Amygdala (tissue), 56 donors: ENCODE measurements around the gene CFAP20DC.
A peak's percentile ranks its signal among the peaks of the same experiment; 100 is the strongest.
"Not testable (repeated sequence)": the region's sequence is repeated elsewhere in the genome, so short reads cannot be mapped to it uniquely, and the experiment has no call there.

Experiments used
- DNase-seq, 56 donors: peaks; one replicate each; lab custom pipeline; 2025; lab: John Stamatoyannopoulos, UW

CFAP20DC gene

DNA sequence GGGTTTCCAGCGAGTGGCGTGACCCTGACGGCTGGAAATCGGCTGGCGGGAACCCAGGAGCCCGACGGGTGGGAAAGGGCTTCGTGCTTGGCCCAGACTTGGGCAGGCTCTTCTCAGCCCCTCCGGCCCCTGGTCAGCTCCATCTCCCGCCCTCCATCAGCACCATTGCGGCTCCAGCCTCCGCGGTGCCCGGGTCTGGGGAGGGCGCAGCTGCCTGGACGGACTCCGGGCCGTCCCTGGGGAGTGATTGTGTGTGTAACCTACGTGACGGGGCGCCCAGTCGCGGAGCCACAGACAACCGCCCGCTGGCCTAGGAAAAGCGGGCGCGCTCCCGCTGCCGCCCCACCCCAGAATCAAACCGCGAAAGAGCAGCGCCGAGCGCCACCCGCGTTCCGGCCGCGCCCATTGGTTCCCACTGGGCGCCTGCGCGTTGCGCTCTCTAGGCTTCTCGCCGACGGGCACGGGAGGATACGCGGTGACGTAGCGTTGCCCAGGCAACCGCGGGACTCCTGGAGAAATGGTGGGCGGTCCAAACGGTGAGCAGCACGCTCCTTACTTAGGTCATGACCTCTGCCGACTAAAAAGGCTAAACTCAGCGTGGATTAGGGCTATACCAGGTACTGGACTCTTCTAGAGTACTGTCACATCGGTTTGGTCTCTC lies at the start of gene CFAP20DC:
CFAP20DC (minus strand) TSS at position 355 of the 661 bp plus-strand sequence. CDS start 394 bp downstream, outside the sequence.
- peak in 55 of 56 donors; percentile 3 to 83 (median 52) for DNase-seq

DNA sequence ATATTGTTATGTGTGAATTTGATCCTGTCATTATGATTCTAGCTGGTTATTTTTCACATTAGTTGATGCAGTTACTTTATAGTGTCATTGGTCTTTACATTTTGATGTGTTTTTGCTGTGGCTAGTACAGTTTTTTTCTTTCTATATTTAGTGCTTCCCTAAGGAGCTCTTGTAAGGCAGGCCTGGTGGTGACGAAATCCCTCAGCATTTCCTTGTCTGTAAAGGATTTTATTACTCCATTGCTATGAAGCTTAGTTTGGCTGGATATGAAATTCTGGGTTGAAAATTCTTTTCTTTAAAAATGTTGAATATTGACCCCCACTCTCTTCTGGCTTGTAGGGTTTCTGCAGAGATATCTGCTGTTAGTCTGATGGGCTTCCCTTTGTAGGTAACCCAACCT lies 48.7 kb upstream of the CFAP20DC start:
- DNase-seq, result not testable (repeated sequence)

DNA sequence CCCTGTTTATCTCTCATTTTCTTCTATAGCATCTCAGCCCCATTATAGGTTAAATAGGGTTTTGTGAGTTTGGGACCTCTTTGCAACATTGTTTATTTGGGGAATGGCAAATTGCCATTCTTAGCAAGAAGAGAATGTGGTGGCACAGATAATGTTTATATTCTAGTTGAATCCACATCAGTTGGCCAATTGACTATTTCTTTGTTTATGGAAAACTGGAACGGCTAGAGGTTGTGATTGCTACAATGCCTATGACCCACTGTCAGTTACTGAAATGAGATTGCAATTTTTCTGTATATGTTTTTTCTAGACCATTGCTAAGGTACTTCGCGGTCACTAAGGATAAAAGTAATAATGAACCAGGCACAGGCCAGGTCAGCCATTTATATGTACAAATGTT lies 44.6 kb upstream of the CFAP20DC start:
- DNase-seq, result no peak

DNA sequence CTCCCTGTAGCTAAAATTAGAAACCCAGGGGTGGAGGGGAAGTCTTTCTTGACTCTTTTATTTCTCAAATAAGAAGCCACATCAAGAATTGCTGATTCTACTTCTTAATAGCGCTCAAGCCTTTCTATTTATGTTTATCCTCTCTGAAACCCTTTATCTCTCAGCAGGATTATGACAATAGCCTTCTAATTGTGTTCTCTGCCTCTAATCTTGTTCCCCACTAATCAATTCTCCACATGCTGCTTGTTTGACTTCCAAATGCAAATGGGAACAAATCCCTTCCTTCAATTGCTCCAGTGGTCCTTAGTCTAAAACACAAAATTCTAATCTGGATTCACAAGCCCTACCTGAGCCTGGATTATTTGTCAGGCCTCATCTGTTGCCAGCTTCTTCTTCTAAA lies 43.7 kb upstream of the CFAP20DC start:
- DNase-seq, result no peak

DNA sequence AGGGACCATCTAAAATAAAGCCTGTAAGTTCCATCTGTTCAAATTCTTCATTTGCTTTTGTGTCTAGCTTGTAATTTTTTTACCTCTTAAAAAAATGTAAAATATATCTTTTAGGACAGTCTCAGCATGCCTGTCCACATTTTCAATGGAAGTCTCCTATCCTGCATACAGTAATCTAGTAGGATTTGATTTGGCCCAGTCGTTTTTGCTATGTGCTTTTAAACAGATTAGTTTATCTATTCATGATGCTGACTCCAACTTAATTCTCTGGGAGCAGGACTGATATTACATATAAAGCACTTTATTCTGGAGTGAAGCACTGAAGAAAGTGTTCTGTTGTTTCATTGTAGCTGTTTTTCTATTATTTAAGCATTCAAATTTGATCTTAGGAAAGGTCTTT lies 38.9 kb upstream of the CFAP20DC start:
- no peak for DNase-seq

DNA sequence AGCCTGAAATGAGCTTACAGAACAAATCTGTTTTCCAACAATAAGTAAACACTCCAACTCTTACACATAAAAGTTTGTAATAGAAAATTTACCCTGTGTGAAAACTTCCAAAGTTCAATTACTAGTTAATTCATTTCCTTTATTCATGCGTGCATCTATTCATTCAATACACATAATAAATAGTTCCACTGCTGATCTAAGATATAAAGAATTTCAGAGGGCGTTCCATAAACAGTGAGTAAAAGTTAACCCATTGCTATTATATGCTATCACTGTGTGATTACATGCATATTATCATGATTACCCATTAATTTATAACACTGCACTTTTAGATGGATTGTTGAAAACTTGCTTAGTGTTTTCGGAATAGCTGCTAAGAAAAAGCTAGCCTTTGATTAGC lies 36.2 kb upstream of the CFAP20DC start:
- no peak for DNase-seq

DNA sequence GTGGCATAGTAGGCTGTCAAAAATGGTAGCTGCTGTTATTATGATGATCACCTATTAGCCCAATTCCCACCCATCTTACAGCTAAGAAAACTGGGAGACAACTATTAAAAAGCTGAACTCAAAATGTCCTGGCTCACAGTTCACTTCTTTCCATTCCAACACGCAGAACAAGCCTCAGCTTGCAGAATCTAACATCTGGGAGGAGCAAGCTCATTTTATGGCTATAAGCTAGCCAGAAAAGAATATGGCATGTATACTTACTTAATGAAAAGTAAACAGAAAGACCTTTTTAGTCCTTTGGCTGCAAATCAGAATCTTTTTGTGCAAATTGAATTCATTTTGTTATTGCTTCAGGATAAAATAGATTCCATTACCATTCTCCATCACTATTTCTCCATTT lies 34.8 kb upstream of the CFAP20DC start:
- DNase-seq, result no peak

DNA sequence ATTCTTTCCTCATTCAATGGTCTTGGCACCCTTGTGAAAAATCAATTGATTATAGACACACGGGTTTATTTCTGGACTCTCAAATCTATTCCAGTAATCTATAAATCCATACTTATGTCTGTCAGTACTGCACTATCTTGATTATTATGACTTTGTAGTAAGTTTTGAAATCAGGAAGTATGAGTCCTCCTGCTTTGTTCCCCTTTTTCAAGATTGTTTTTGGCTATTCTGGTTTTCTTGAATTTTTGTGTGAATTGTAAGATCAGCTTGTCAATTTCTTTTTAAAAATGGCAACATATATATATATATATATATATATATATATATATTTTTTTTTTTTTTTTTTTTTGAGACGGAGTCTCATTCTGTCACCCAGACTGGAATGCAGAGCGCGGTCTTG lies 32.3 kb upstream of the CFAP20DC start:
- no peak for DNase-seq

DNA sequence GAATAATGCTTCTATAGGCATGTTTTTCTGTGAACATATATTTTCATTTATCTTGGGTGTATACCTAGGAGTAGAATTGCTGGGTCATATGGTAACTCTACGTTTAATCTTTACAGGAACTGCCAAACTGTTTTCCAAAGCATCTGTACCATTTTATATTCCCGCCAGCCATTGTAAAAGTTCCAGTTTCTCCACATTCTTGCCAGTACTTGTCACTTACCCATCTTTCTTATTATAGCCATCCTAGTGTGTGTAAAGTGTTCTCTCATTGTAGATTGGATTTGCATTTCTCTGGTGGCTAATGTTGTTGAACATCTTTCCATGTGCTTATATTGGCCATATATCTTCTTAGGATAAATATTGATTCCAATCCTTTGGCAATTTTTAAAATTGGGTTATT lies 31.2 kb upstream of the CFAP20DC start:
- DNase-seq, result no peak

DNA sequence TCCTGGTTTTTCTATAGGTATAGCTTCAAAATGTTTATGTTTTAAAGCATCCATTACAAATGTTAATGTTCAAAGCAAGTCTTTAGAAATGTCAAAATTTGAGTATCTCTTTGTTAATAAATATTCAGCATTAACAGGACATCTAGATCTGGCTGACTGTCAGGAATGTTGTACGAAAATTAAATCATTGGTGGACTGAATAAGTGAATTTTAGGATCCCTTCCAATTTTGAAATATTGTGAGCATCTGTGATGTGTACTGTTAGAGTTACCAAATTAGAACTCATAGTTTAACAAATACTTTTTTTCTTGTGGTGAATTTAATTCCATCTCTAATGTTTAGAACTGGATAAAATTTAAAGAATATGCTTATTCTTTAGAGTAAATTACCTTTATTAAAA lies 30.1 kb upstream of the CFAP20DC start:
- DNase-seq, result no peak

DNA sequence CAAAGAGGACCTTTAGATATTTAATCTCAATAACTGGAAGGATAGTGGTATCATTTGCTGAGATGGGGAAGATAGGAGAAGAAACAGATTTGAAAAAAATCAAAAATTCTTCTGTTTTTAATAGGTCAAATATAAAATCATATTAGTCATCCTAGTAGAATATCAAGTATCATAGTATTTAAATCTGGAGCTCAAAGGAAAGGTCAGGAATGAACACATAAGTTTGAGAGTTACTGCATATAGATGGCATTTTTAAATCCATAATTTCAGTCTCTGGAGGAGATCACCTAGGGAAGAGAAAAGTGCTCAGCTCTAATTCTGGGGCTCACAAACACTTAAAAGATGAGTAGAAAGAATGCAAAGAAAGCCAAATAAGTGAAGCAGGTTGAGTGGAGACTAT lies 24.9 kb upstream of the CFAP20DC start:
- no peak for DNase-seq

DNA sequence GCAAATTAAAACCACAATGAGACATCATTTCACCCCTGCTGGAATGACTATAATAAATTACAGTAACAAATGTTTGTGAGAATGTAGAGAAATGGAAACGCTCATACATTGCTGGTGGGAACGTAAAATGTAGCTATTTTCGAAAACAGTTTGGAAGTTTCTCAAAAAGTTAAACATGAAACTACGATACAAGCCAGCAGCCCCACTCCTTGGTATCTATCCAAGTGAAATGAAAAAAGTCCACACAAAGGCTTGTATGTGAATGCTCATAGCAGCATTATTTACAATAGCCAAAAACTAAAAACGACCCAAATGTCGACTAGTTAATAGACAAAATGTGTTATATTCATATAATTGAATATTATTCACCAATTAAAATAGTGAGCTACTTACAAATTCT lies 22.9 kb upstream of the CFAP20DC start:
- no peak for DNase-seq

DNA sequence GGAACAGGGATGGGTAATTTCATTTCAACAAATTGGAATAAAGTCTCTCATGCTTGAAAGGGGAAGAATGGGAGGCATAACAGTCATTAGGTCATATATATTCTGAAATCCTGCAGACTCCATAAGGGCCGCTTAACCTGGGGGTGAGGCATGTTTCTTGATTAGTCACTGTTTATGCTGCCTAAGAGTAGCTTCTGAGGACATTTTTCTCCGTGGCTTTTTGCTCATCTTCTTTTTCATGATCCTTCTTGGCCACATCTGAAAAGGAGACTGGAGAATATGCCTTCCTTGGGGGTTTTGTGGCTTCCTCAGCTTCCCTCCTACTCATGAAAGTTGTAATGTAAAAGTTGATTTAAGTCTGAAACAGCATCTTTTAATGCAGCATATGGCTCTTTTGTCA lies 20.0 kb upstream of the CFAP20DC start:
- no peak for DNase-seq

DNA sequence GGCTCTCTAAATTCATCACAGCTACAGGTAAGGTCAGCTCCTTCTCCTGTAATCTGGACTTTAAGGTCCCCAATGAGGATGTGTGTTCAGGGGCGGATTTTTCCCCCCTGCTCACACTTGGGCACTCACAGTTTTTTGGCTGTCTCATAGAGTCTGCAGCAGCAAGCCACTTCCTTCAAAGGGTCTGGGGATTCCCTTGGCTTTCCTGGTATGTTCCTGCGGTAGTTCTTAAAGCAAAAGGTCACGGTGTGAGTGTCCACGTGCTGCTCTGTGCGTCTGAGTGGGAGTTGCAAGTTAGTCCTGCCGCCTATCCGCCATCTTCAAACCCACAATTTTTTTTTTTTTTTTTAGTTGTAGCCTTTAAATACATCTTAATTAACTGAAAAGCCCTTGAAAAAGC lies 15.4 kb upstream of the CFAP20DC start:
- no peak for DNase-seq

DNA sequence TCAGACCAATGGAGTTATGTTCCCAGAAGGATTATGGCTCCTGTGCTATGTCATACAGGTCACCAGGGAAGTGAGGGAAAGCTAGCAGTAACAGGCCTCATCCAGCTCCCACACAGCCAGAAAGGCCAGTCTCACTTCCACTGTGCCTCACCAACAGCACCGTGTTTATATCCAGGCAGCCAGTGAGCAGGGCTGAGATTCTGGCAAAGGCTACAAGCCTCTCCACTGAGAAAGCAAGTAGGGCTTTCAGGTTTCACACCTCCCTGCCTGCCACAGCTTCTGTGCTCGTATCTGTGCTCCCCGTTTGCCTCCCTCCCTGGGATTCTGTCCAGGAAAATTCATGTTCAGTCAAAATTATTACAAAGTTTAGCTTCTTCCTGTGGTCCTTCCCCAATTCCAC lies 14.9 kb upstream of the CFAP20DC start:
- no peak for DNase-seq

DNA sequence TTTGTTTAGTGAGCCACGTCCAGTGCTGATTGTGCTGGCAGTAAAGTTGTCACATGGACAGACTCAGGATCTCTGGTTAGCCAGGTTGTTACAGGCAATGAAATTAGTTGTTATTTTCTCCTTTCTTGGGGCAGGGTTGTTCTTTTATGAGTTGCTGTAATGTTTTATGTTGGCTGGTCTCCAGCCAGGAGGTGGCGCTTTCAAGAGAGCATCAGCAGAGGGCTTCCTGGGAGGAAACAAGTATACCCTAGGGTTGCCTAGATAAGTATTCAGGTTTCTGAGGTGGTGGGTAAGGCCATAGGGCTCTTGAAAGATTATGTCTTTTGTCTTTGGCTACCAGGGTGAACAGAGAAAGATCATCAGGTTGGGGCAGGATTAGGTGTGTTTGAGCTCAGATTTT lies 14.5 kb upstream of the CFAP20DC start:
- no peak for DNase-seq

DNA sequence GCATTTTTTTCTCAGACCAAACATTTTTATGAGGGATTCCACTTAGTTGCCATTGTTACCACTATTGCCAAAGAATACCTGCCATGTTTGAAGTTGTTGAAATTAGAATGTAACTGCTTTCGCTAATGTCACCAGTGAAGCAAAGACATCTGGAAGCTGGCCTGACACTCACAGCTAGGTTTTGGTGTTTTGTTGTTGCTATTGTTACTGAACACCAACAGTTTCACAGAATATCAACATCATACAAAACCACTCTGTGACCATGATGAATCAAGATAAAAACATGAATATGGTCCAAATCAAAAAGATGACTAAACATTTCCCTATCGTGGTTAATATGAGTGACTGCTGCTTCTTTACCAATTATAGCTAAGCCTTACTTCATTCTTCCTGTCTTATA lies 6.9 kb upstream of the CFAP20DC start:
- no peak for DNase-seq

DNA sequence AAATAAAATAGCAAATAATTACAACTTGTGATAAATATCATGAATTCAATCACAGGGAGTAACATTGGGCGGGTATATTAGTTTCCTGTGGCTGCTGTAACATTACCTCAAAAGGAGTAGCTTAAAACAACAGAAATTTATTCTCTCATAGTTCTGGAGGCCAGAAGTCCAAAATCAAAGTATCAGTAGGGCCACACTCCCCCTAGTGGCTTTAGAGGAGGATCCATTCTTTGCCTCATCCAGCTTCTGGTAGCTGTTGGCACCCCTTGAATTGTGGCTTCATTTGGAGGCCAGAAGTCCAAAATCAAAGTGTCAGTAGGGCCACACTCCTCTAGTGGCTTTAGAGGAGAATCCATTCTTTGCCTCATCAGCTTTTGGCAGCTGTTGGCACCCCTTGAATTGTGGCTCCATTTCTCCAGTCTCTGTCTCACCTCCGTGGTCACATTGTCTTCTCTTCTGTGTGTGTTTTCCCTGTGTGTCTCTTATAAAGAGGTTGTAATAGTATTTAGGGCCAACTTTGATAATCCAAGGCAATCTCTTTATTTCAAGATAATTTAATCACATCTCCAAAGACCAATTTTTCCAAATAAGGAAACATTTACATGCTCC lies 3.1 kb upstream of the CFAP20DC start:
- no peak for DNase-seq

DNA sequence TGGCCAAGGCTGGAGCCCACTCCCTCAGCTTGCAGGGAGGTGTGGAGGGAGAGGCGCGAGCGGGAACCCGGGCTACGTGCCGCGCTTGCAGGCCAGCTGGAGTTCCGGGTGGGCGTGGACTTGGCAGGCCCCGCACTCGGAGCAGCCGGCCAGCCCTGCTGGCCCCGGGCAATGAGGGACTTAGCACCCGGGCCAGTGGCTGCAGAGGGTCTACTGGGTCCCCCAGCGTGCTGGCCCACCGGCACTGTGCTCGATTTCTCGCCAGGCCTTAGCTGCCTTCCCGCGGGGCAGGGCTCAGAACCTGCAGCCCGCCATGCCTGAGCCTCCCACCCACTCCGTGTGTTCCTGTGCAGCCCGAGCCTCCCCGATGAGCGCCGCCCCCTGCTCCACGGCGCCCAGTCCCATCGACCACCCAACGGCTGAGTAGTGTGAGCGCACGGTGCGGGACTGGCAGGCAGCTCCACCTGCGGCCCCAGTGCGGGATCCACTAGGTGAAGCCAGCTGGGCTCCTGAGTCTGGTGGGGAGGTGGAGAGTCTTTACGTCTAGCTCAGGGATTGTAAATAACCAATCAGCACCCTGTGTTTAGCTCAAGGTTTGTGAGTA lies 1.1 kb upstream of the CFAP20DC start:
- DNase-seq, result not testable (repeated sequence)

DNA sequence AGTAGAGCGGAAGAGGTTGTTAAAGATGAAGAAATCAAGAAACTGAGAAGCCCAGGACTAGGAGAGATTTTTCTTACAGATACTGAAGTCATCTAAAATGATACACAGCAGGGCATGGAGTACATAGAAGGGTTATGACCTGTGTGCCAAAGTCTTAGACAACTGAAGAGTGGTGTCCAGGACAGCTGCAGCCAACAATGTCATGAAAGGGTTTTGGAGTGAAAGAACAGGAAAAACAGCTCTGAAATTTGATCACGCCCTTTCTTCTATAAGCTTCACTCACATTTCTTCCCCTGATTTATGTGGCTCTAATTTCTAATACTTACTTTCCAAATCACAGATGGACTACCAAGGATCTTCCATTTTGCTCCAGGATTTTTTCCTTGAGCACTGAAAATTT lies 3.0 kb downstream of the CFAP20DC start:
- DNase-seq, result no peak

DNA sequence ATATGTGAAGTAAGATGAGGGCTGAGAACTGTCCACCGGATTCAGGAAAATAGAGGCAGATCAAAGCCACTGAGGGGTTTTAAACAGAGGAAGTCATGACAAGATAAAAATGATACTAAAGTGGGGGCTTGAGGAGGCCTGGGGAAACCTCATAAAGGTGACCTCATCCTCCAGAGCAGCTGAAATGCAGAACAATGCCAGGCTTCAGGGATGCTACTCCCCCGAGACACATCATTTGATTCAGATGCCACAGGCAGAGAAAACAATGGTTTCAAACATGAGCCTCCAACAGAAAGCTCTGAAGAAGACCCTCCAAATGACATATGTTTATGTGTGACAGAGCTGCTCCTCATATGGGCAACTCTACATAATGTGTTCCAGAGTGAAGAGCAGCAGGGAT lies 6.4 kb downstream of the CFAP20DC start:
- DNase-seq, result peak in 3 of 56 donors; percentile 1 to 5 (median 5)

DNA sequence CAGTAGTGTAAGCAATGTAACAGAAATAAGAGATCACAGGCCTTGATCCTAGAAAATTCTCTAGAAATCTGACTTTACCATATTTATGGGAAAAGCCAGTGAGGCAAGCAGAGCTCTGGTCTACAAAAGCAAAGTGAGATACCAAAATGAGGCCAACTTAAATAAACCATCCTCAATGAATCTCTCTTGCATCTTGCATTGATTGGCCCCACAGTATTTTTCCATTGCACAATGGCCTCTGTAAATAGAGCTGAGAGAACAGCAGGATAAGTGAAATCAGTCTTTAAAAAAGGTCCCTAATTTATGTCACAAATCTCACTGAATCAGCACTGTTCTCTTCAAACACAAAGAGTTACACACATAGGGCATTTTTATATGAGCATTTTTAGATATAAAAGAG lies 8.9 kb downstream of the CFAP20DC start:
- DNase-seq, result no peak
